ENCODE data around the gene NME7.
"Not testable (repeated sequence)": the region's sequence is repeated elsewhere in the genome, so short reads cannot be mapped to it uniquely, and the experiment has no call there.

NME7 gene

DNA sequence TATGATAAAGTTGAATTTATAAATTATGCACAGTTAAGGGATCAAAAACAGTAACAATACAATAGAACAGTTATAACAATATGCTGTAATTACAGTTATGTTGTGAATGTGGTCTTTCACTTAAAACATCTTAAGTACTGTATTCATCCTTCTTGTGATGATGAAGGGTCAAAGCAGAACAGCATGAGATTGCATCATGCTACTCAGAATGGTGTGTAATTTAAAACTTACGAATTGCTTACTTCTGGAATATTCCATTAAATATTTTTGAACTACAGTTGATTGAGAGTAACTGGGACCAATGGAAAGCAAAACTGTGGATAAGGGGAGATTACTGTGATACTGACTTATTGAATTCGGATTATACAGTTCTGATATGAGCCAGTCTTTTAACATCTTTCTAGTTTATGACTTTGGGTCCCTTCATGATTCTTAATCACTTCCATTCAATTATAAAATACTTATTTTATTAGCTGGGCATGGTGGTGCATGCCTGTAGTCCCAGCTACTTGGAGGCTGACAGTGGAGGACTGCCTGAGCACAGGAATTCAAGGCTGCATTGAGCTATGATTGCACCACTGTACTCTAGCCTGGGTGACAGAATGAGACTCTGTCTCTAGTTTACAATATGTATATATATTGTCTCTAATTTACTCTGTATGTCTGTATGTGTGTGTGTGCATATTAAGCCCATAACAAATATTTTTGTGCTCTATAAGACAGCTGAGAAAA lies 217.9 kb downstream of the NME7 start:
- DNase-seq: no peak

DNA sequence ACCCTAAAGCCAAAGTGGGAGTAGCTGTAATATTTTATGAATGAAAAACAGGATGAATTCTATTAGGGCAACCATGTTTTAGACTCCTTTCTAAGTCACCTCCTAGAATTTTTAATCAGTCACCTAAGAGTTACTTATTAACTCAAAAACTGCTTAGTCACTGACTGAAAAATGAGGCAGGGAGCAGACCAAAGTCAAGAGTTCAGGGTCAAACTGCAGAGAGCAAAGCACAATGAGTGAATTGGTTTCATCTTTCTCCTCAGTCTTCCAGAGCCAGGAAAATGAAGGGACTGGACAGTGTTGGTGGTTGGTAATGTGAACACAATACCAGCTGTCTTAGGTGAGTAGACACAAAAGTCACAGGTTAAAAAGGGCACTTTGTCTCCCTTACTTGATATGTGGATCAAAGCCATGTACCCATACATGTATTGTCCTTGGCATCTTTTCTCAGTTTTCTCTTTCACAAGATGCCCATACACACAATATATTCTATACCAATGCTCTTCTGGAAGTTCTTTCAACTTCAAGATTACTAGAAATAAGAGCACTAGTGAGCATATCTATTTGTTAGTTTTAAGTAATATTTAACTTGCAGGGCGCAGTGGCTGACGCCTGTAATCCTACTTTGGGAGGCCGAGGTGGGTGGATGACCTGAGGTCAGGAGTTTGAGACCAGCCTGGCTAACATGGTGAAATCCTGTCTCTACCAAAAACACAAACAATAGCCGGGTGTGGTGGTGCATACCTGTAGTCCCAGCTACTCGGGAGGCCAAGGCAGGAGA lies 218.9 kb downstream of the NME7 start:
- no peak for DNase-seq

DNA sequence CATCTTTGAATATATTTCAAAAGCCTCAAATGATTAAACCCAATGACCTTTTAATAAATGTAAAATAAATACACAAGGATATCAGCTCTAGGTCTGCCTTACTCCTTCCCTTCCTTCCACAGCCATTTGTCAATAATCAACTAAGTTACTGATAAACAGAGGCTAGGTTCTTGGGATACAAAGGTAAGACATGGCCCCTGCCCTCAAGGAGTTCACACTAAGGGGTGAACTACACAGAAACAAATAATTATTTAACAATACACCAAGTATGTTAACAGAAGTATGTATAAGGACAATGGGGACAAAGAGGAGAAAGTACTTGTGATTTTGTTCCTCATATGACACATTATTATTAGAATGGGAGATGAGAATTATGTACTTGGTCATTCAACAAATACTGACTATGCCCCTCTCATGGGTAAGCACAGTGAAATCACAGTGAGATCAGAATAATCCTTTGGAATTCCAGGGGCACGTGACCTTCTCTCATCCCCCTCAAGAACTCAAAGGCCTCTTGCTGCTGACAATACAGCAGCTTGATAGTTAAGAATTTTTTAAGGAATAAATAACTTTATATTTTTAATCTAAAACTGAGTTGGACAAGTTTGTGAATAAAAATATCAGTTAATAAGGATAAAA lies 220.9 kb downstream of the NME7 start:
- no peak for DNase-seq

DNA sequence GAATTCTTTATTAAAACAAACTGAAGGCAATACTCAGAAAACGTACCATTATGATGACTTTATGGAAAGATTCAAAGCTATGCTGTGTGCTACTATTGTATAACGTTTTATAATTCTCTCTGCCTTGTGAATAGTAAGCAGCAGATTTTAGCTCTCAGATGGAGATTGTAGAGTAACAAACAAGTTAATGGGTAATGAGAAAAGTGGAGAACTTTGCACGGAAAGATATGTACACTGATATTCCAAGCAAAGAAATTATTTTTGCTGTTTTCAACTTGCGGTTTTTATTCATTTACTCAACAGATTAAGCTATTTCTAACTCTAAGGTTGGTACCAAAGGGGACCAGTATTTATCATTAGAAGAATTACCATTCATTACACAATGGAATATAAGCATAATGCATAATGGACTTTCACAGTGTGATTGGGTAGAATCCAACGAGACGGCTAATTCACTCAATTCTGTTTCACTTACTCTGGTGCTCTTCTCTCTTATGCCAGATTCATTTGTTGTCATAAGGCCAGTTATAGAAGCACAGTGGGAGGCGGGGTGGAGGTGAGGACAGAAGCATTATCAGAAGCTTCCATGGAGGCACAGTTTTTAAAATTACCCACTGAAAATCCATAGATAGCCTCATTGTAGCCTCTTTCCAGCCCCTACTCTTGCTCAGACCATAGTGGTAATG lies 222.5 kb downstream of the NME7 start:
- no peak for DNase-seq

DNA sequence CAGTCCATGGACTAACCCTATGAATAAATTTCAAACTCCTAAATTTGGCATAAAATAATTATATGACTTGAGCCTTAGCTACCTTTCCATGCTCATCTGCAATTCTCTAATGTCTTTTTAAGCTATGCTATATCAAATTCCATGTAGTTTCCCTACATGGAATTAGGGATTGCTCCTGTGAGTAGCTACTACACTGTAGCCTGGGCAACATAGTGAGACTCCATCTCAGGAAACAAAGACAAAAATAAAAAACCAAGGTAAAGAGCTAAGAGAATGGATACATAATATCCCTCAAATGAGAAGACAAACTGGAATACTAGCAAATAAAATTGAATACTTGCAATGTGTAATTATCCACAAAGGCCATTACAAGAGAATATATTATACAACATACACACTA lies 223.6 kb downstream of the NME7 start:
- no peak for DNase-seq

DNA sequence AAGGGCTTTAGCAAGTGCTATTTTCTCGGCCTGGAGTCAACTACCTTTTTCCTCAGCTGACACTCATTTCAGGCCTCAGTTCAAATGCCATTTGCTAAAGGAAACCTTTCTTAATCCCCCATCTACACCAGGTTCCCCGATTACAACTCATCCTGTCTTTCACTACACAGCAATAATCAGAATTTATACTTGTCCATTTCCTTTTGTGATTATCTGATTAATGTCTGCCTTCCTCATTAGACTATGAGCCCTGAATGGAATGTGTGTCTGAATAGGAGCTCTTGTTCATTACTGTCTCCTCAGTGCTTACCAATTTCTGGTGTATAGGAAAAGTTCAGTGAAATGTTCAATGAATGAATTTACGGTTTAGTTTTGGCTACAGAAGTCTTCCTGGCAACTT lies 224.3 kb downstream of the NME7 start:
- no peak for DNase-seq

DNA sequence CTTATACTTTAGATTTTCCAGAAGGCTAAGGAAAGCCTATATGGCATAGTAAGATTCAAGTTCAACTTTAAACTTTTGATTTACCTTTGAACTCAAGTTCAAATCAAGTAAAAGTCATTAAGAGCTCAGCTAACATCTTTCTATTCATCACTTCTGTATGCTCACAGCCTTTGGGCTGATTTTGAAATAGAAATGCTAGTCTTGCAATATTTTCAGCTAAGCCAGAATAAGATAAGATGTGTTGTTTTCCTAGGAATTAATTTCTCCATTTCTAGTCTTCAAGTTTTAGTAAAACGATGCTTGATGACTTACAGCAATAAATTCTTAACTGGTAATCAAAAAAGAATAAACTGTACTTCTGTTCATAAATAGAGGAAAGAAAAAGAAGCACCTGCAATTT lies 225.5 kb downstream of the NME7 start:
- DNase-seq: no peak

DNA sequence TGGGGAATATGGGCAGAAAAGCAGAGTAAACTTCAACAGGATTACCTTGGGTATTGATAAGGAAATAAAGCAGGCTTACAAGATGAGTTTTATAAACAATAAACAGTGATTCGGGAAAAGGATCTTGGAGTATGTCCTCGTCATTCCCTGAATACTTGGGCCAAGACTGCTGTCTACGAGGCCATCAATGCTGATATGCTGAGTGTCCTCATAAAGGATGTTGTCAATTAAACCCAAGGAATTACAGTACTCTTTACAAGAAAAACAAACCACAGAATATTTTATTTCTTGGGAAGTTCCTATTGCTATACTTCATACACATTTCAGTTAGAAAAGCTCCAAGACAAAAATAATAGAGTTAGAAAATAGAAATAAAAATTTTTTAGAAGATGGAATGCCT lies 226.2 kb downstream of the NME7 start:
- no peak for DNase-seq

DNA sequence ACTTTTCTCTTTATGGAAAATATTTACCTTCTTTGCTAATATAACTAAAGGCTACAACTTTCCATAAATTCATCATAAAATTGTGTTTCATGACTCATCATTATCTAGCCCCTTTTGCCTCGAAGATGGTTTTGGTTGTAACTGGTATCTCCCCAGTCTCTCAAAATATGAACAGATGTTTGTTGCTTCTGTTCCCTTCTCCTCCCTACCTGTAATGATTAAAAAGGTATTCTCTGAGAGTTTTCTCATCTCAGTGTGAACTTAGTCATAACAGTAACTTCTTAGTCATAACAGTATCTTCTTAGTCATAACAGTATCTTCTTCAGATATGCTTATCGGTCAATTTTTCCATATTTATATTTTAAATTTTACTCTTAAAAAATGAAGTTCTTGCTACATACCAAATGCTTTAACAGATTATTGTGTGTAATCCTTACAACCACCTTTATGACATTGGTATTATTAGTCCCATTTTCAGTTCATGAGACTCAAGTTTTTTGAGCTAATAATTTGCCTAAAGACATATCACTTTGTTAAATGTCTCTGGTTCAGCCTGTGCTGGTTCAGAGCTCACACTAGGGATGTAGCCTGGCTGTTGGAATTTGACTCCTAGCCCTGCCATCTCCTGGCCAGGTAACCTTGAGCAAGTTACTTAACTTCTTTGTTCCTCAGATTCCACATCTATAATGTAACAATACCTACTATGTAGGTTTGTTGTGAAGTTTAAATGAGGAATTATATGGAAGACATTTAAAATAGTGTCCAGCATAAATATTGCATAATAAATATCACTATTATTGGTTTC lies 228.5 kb downstream of the NME7 start:
- DNase-seq: no peak

DNA sequence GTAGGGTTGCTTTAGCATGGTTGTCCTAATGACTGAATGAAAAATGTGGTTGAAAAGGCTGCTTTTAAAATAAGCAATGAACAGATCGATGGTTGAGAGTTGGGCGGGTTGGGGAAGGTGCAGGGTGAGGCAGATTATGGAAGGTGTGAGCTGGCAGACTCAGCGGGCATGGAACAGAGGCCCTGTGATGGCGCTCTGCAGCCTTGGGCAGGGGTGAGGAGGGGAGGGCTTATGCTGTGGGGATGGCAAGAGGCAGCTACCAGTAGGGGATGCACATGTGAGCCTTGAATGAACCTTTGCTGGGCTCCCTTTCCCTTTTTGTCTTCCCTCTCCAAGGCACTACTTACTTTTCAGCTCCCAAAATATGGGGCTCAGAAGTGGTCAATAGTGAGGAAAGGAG lies 230.2 kb downstream of the NME7 start:
- DNase-seq: no peak

DNA sequence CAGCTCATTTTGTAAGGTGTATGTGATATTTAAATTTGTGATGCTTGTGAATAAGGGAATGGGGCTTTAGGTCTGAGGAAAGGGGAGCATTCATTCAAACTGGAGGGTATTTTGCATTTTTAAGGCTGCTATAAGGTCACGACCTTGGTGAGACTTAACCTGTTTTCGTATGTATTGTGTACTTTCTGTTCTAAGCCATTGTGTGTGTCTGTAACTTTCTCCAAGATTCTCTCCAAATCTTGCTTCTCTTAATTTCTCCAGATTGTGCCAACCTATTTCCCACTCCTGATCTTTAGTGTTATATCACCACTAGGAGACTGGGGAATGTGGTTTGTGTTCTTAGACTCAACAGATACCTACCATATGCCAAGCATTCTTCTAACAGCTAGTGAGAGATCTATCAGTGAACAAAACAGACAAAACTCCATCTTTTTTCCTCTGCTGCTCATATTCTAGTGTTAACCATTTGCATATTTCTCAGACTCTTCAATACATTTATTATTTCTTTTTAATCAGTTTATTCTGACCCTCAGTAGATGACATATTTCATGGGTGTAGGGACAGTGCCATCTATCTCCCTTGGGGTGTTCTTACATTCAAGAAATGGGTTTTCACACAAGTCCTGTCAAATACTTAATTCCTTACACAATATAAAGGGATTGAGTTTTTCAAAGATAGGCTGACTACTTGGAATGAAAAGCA lies 233.6 kb downstream of the NME7 start:
- no peak for DNase-seq

DNA sequence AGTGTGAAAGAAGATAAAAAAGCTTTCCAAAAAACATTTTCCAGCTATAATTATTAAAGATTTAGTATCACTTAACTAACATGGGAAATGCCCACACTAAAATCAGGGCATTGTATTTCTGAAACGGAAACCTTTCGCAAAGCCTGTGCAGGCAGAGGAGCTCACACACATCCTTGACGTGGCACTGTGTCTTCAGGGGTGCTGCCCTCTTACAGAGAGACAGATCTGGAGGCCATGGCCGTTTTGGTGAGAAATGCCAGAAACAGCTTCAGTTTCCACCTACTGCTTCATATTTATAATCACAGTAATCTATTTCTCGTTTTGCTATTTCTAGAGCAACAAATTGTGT lies 234.4 kb downstream of the NME7 start:
- no peak for DNase-seq

DNA sequence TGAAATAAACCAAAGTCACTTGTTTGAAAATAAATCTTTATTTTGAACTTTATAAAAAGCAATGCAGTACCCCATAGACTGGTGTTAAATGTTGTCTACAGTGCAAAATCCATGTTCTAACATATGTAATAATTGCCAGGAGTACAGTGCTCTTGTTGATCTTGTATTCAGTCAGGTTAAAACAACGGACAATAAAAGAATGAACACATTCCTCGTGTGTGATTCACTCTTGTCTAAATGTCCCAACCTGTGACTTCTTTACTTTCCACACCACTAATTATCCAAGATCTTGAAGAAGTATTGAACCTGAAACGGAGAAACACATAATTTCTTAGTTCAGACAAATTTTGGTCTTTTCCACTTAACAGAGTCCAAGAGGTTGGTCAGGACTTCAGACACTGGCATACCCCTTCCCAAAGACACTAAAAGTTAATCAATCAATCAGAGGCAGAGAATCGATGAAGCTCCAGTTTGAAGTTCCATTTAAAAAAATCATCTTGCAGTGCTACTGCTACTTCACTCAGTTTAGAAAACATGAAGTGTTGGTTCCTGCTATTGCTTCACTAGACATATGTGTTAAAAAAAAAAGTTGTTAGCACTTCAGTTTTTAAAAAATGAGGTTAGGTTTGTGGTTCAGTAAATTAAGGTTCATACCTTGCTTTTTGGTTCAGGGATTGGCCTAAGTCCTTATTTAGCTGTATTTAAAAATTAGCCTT lies 234.9 kb downstream of the NME7 start:
- no peak for DNase-seq

DNA sequence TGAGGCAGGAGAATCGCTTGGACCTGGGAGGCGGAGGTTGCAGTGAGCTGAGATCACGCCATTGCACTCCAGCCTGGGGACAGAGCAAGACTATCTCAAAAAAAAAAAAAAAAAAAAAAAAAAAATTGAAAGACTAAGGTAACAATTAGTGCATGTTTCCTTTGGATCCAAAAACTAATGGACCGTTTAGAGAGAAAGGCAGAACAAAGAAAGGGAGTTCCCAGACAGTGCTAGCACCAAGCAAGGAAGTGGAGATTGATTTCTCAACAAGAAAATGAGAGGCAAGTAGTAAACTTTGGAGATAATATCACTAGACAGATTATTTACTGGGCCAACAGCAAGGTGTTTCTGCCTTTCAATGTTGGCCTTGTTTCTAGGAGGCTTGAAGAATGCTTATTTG lies 236.9 kb downstream of the NME7 start:
- DNase-seq: no peak

DNA sequence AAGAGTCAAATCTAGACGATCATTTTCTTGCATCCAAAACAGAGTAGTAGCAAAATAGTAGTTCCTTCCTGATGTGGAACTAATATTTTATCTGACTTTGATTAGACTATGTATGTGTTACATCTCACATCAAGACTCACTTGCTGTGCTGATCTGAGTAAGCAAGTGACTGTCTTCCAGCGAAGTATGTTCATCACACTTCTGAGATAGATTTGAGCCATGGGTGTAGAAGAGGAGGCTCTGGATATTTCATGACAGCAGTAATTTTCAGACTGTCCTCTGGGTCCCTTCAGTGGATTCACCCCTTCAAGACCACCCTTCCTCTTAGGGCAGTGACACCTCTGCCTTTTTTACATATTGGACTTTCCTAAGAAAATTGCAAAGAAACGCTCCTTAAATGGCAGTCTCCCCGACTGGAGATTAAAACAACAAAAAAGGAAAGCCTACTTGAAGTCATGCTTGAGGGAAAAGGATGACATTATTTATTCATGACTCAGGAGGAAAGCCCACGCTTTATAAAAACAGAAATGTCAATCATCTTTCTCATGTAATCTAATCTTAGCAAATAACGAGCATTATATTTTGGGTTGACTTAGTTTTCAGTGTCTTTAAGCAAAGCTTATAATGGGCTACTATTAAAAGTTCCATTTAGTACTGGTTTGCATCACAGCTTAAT lies 238.3 kb downstream of the NME7 start:
- no peak for DNase-seq

DNA sequence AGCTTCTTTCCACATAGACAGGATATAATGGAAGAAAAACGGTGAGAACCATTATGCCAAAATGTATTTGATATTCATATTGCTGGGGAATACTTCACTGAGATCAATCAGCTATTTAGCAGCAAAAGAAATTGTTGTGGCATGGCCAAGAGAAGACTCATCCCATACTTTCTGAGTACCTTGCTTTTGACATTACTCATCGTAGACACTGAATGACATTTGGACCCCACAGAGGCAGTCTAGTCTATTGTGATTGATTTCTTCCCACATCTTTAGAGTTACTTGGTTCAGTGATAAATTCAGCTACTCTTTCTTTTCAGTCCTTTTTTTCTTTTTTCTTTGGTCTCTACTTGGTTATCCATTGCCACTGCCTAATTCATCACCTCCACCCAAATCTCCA lies 239.0 kb downstream of the NME7 start:
- DNase-seq: no peak

DNA sequence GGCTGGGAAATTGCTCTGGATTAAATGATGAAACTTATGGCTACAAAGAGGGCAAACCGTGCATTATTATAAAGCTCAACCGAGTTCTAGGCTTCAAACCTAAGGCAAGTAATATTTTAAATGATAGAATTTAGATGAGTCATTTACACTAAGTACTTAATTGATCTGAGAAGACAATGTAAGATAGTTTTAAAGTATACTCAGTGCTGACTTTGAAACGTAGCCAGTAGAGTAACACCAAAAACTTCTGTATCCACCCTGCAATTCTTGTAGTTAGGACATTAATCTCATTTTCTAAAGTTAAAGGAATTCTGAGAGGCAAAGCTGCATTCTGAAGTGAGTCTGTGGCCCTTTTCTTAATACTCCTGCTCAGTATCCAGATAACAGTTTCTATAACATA lies 240.3 kb downstream of the NME7 start:
- DNase-seq: no peak

DNA sequence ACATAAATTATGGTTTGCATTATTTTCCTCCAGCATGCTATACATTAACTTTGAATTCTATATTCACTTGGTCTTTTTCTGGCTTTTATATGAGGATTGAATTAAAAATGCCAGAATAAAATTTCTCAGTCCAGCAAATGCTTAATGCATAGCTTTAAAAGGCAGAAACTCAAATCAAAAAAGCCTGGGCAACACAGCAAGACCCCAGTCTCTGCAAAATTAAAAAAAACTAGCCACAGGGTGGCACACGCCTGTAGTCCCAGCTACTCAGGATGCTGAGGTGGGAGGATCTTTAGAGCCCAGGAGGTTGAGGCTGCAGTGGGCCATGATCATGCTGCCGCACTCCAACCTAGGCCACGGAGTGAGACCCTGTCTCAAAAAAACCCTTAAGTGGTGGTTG lies 241.3 kb downstream of the NME7 start:
- no peak for DNase-seq

DNA sequence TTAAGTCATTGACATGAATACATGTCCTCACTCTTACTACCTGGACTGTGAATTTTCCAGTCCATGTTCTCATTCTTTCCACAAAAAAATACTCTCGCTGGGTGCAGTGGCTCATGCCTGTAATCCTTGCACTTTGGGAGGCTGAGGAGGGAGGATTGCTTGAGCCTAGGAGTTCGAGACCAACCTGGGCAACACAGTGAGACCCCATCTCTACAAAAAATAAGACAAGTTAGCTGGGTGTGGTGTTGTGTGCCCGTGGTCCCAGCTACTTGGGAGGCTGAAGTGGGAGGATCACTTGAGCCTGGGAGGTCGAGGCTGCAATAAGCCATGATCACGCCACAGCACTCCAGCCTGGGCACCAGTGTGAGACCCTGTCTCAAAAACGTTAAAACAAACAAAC lies 242.0 kb downstream of the NME7 start:
- not testable (repeated sequence) for DNase-seq

DNA sequence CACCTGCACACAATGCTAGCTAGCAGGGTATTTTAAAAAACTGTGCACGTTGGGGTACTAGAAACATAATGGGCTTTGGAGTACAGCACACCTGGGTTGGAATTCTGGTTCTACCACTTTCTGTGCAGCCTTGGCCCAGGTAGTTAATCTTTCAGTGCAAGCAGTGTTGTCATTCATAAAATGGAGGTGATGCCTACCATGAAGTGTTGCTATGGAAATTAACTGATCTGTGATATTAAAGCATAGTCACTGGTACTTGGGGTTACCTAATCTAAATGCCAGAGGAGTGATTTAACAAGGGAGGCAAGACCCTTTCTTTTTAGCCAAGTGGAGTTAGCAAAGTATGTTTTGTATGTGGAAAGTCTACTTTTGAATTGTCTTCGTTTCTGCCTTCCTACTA lies 243.1 kb downstream of the NME7 start:
- DNase-seq: no peak

DNA sequence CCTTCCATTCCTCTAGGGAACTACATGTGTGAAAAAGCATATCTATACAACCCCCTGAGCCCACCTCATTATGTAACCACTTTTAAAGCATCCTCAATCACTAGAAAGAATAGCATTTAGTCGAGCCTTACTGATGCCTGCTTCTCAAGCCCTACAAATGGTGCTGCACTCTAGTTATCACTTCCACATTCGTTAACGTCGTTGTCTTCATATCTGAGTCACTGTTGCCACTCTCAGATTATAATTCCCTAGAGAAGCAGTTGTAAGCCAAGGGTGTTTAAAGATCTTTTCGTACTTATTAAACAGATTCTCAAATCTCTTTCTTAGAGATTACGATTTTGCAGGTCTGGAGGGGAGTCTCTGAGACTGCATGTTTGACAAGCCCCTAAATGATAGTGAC lies 244.6 kb downstream of the NME7 start:
- DNase-seq: no peak
